A549 (cell line): Measurements from ENCODE around the gene PUM2. TPM values are rescaled to one million over a fixed set of nuclear protein-coding genes. Genes with fewer than 3 reads are reported as not detected.

ENCODE experiments used
- ATAC-seq, 2 experiments: fragments of 200-7000 bp in 1 of 2; fragments of >200 bp in 1 of 2; cut with Nextera tagmentation in 1 of 2; cut with Tn5 transposase in 1 of 2; 3 replicates each; pipeline versions ENCODE4 v1.8.0 to v1.9.1; 2018 to 2020; ENCODE audit warnings: mild to moderate bottlenecking in 1 of 2, moderate library complexity in 1 of 2
- CTCF ChIA-PET: fragments of 300-600 bp; sonication (Branson Sonifier 250); formaldehyde crosslinking; extraction: SDS; loops from one replicate; lab custom pipeline; 2021; ENCODE audit warnings: antibody characterized with exemption, inconsistent platforms; lab: Yijun Ruan, JAX
- POLR2A ChIA-PET: fragments of 350-600 bp; formaldehyde crosslinking; extraction: SDS; loops from one replicate; lab custom pipeline; 2021; ENCODE audit warnings: antibody characterized with exemption, inconsistent platforms; lab: Yijun Ruan, JAX
- DNase-seq, 2 experiments: peaks; one replicate each; pipeline versions ENCODE4 v3.0.0 to v3.0.0-alpha.2; 2011 to 2016; ENCODE audit warnings: low read depth in 1 of 2, low spot score in 1 of 2
- FAIRE-seq: peaks from 2 replicates; lab custom pipeline; 2011; peaks lifted over from hg19 to GRCh38; lab: Jason Lieb, UNC
- H3K27ac ChIP-seq, 2 experiments: fragments of >200 bp; sonication (Bioruptor Twin); formaldehyde crosslinking; 3 replicates each; pipeline ENCODE4 v1.5.1; 2016 to 2017
- H3K4me1 ChIP-seq: fragments of >200 bp; sonication (Bioruptor Twin); formaldehyde crosslinking; 3 replicates; pipeline ENCODE4 v1.6.1; 2016
- H3K4me2 ChIP-seq: fragments of >200 bp; sonication (Bioruptor Twin); formaldehyde crosslinking; 3 replicates; pipeline ENCODE4 v1.6.1; 2016
- H3K4me3 ChIP-seq: fragments of >200 bp; sonication (Bioruptor Twin); formaldehyde crosslinking; 3 replicates; pipeline ENCODE4 v1.5.1; 2016
- H3K9me3 ChIP-seq: fragments of >200 bp; sonication (Bioruptor Twin); formaldehyde crosslinking; 3 replicates; pipeline ENCODE4 v1.6.1; 2016
- BHLHE40 ChIP-seq: IDR thresholded peaks from 2 replicates; pipeline ENCODE4 v1.6.1; 2012; ENCODE audit warnings: low read depth, low read length, inconsistent platforms
- CBX8 ChIP-seq: fragments of 200-600 bp; sonication (generic); IDR thresholded peaks from 2 replicates; pipeline ENCODE4 v1.6.1; 2016
- CTCF ChIP-seq: fragments of >200 bp; sonication (Bioruptor Twin); formaldehyde crosslinking; IDR thresholded peaks from 3 replicates; pipeline ENCODE4 v1.5.1; 2016
- EHF ChIP-seq: fragments of 250-450 bp; sonication (Bioruptor Pico); IDR thresholded peaks from 2 replicates; pipeline ENCODE4 v1.5.0; 2020; ENCODE audit warnings: mild to moderate bottlenecking
- ESRRA ChIP-seq: fragments of 150-350 bp; IDR thresholded peaks from 2 replicates; pipeline ENCODE4 v1.6.1; 2014; ENCODE audit warnings: mild to moderate bottlenecking, low read length, borderline replicate concordance
- FOSB ChIP-seq: fragments of 250-450 bp; sonication (Bioruptor Pico); IDR thresholded peaks from 2 replicates; pipeline ENCODE4 v1.5.0; 2020; ENCODE audit warnings: mild to moderate bottlenecking, moderate library complexity
- HMGXB4 ChIP-seq: fragments of 250-450 bp; sonication (Bioruptor Pico); IDR thresholded peaks from 2 replicates; pipeline ENCODE4 v1.5.0; 2021; ENCODE audit warnings: mild to moderate bottlenecking, moderate library complexity, borderline replicate concordance
- HOXB5 ChIP-seq: fragments of 250-450 bp; sonication (Bioruptor Pico); IDR thresholded peaks from 2 replicates; pipeline ENCODE4 v1.5.0; 2020; ENCODE audit warnings: mild to moderate bottlenecking, moderate library complexity
- KDM1A ChIP-seq: fragments of 200-600 bp; sonication (generic); IDR thresholded peaks from 2 replicates; pipeline ENCODE4 v1.6.1; 2016; ENCODE audit warnings: low read depth, mild to moderate bottlenecking
- KDM5A ChIP-seq: fragments of 200-600 bp; sonication (generic); IDR thresholded peaks from 2 replicates; pipeline ENCODE4 v1.6.1; 2016; ENCODE audit warnings: antibody characterized with exemption, mild to moderate bottlenecking
- MAZ ChIP-seq: fragments of 150-350 bp; IDR thresholded peaks from 2 replicates; pipeline ENCODE4 v1.6.1; 2014; ENCODE audit warnings: antibody characterized with exemption, low read depth, low read length, borderline replicate concordance
- NFE2L2 ChIP-seq: fragments of 150-350 bp; conservative IDR thresholded peaks from 2 replicates; pipeline ENCODE4 v1.6.1; 2014; ENCODE audit warnings: low read length
- RAD21 ChIP-seq, 2 experiments: fragments of >200 bp in 1 of 2; sonication (Bioruptor Twin) in 1 of 2; formaldehyde crosslinking in 1 of 2; IDR thresholded peaks in 1 of 2; conservative IDR thresholded peaks in 1 of 2; 2 replicates in 1 of 2; 3 replicates in 1 of 2; pipeline ENCODE4 v1.6.1; 2012 to 2018; ENCODE audit warnings: inconsistent platforms in 1 of 2
- RNF2 ChIP-seq: fragments of 200-600 bp; sonication (generic); IDR thresholded peaks from 2 replicates; pipeline ENCODE4 v1.6.1; 2016; ENCODE audit warnings: low read depth, mild to moderate bottlenecking, antibody characterized with exemption, moderate library complexity, borderline replicate concordance
- SREBF2 ChIP-seq: fragments of 450-650 bp; IDR thresholded peaks from 2 replicates; pipeline ENCODE4 v1.6.1; 2014; ENCODE audit warnings: mild to moderate bottlenecking, moderate library complexity
- TP53 ChIP-seq: fragments of 250-450 bp; sonication (Bioruptor Pico); IDR thresholded peaks from 2 replicates; pipeline ENCODE4 v1.5.0; 2021; ENCODE audit warnings: mild to moderate bottlenecking, moderate library complexity
- WGBS: methylation state at CpG from one replicate; pipeline ENCODE4 v1.1.6; 2017; ENCODE audit errors: missing lambda C conversion rate; 5-methylcytosine and 5-hydroxymethylcytosine counted together
- polyA plus RNA-seq, 4 experiments: library from polyadenylated mRNA; depleted of rRNA in 3 of 4; stranded (reverse); fragments of >200 nt; fragmentation: RNase III in 1 of 4; extraction: RNeasy Plus Mini Kit Qiagen cat#74134 plus additional on column Dnase treatment in 1 of 4; gene quantifications; 2 replicates in 3 of 4; 3 replicates in 1 of 4; pipeline ENCODE4 v1.2.3, GENCODE V29; 2011 to 2017
- TF ChIP-seq, protein P1 (sequence below): IDR thresholded peaks from 2 replicates; pipeline ENCODE4 v1.6.1; 2012; ENCODE audit warnings: low read depth, borderline replicate concordance
- TF ChIP-seq, protein P2 (sequence below): fragments of 250-450 bp; sonication (Bioruptor Pico); IDR thresholded peaks from 2 replicates; pipeline ENCODE4 v1.5.0; 2020; ENCODE audit warnings: low read depth, mild to moderate bottlenecking, moderate library complexity

The PUM2 gene
- polyA plus RNA-seq, 2 of the 4 experiments (the other 2 are of a cell fraction): 44.6 to 94.2 TPM

DNA sequence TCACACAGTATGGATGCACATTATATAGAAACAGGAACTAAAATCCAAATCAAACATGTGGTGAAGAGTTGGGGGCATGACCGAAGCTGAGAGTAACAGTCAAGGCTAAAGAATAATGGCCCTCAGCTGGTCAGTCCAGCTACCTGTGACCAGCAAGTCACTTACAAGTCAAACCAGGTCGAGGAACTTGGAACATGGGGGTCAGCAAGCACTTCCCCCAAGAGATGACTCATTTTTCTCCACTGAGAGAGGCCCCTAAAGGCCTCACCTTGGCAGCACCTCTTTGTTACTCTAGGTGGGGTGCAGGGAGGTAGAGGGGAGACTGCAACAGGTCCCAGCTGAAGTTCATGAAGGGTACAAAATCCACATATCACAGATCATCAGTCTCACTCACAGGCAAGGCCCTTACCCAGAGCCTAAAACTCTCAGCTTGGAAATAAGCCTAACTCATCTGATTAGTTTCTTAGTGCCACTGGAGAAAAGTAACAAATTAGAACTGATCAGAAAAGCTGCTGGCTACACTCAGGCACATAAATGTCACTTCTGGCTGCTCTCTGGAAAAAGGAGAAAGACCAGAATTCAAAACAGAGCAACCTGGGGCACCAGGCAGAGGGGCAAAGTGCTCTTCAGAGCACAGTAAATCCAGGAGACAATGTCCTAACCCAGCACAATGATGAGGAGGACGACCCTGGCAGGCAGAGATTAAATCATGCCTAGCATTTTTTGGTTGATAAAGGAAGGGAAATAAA, 129.7 kb downstream of the PUM2 start:
- ChIA-PET CTCF (interaction anchor here (0.5 to 14.6 kb wide), 13 partner anchors 10 to 207 kb away, joined by 3 to 202 read pairs (median 7); no protein-coding TSS in a partner anchor), POLR2A (no interaction called here)
- Histone ChIP-seq H3K4me1 (peaks cover 60% of the 10 kb centered on the region), H3K4me3 (no peak overlapping the region), H3K4me2 (peak overlapping the region; percentile 80), H3K27ac (peak overlapping the region in 1 of 2 experiments; percentile 96; a peak in 2 of 6 replicates), H3K9me3 (no peaks in the 10 kb centered on the region)
- WGBS: 73% methylated on average over 3 of the region's 3 CpGs
- no peak for ATAC-seq
- TF ChIP-seq KDM1A (no peak), TP53 (CRISPR knock-in tag) (no peak), CBX8 (no peak), RAD21 (conservative IDR thresholded peaks at IDR 0.05 in 1 of 2, IDR thresholded peaks at IDR 0.05 in 1 of 2) (no peak), ESRRA (no peak), EHF (CRISPR knock-in tag) (no peak), SREBF2 (no peak), NFE2L2 (no peak), MAZ (no peak), HOXB5 (CRISPR knock-in tag) (no peak), BHLHE40 (no peak), RNF2 (no peak)
- TF ChIP-seq, protein P1, sequence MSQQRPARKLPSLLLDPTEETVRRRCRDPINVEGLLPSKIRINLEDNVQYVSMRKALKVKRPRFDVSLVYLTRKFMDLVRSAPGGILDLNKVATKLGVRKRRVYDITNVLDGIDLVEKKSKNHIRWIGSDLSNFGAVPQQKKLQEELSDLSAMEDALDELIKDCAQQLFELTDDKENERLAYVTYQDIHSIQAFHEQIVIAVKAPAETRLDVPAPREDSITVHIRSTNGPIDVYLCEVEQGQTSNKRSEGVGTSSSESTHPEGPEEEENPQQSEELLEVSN: no peak
- DNase-seq: no peak
- FAIRE-seq: no peak

DNA sequence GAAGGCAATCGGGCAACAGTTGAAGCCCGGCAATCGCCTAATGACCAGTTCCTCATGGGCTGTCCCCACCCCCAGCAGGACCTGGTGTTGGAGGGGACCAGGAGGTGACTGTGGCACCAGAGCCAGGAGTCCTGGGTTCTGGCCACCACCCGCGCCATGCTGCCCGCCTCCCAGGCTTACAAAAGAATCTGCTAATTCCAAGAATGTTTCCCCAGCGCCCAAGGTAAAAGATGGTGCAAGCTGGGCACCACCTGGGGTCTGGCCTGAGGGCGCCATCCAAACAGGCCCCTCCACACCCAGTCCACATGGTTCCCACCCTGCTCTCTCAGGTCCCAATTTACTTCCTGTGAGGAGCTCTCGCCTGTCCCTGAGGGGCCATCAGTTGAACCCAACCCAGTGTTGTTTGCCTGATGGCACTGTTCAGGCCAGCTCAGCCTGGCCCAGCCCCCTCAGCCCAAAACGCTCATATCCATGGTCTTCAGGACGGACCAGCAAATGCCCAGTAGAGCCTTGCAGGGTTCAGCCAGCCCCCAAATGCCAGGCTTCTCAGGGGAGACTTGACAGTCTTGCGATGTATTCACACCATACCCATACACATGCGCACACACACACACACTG, 130.8 kb downstream of the PUM2 start:
- ATAC-seq (no peak), FAIRE-seq (no peak), DNase-seq (no peak)
- ChIA-PET POLR2A (no interaction called here), CTCF (interaction anchor here (0.9 to 14.6 kb wide), 10 partner anchors 10 to 123 kb away, joined by 3 to 202 read pairs (median 7); no protein-coding TSS in a partner anchor)
- H3K4me1 ChIP-seq: peaks cover 66% of the 10 kb centered on the region
- H3K9me3 ChIP-seq: no peaks in the 10 kb centered on the region
- H3K4me3 ChIP-seq: no peak overlapping the region
- no peak for TF ChIP-seq KDM5A
- TF ChIP-seq, protein P2, sequence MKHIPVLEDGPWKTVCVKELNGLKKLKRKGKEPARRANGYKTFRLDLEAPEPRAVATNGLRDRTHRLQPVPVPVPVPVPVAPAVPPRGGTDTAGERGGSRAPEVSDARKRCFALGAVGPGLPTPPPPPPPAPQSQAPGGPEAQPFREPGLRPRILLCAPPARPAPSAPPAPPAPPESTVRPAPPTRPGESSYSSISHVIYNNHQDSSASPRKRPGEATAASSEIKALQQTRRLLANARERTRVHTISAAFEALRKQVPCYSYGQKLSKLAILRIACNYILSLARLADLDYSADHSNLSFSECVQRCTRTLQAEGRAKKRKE (CRISPR knock-in tag): no peak
- TF ChIP-seq FOSB: no peak
- no peak for TF ChIP-seq HMGXB4 (CRISPR knock-in tag)
- no peak for TF ChIP-seq KDM1A
- TF ChIP-seq CTCF: no peak
- TF ChIP-seq, all 56 proteins: peak for 0
- H3K4me2 ChIP-seq: no peak overlapping the region
- 0 out of 6 replicates have a peak overlapping the region, but pooled peaks of 1 of the 2 experiments have one; percentile 2 for H3K27ac ChIP-seq
- WGBS: 93% methylated on average over 13 of the region's 13 CpGs
